ENCODE results near the gene CAST. TPM values are rescaled to one million over a fixed set of nuclear protein-coding genes. Genes with fewer than 3 reads are reported as not detected.

Gene CAST
- total RNA-seq, 4 donors from 2014 or later, result 321 to 971 (median 445) TPM

- TF ChIP-seq POLR2A (IDR thresholded peaks at IDR 0.05), result no peak
- no peak for TF ChIP-seq CTCF (IDR thresholded peaks at IDR 0.05 in 4 of 5, conservative IDR thresholded peaks at IDR 0.05 in 1 of 5)
- Histone ChIP-seq H3K27ac (no peak overlapping the region), H3K36me3 (peaks cover 5 to 97% of the 10 kb centered on the region in 2 donors), H3K4me3 (no peak overlapping the region), H3K27me3 (no peaks in the 10 kb centered on the region), H3K9me3 (no peaks in the 10 kb centered on the region), H3K4me1 (no peaks in the 10 kb centered on the region)
- DNase-seq, result no peak
- intact Hi-C loops (cut with DNase I; ENCODE audit: low total_unique reads) (no loop called here), in situ Hi-C loops (cut with MboI; ENCODE audit: low sequenced_read_pairs in 4 of 4) (no loop called here)
- no peak for ATAC-seq
Measured at GRCh38 chr5:96775050-96775449, 112.9 kb downstream of the CAST start.

- Histone ChIP-seq H3K36me3 (peaks cover 2 to 94% of the 10 kb centered on the region in 2 donors), H3K4me1 (no peaks in the 10 kb centered on the region), H3K27ac (no peak overlapping the region), H3K9me3 (no peaks in the 10 kb centered on the region), H3K27me3 (no peaks in the 10 kb centered on the region), H3K4me3 (no peak overlapping the region)
- intact Hi-C loops (cut with DNase I; ENCODE audit: low total_unique reads), result no loop called here
- DNase-seq (no peak), ATAC-seq (no peak)
- TF ChIP-seq CTCF (IDR thresholded peaks at IDR 0.05 in 4 of 5, conservative IDR thresholded peaks at IDR 0.05 in 1 of 5) (no peak), POLR2A (IDR thresholded peaks at IDR 0.05) (no peak)
- in situ Hi-C loops (cut with MboI; ENCODE audit: low sequenced_read_pairs in 4 of 4), result no loop called here
Measured at GRCh38 chr5:96775689-96776088, 113.5 kb downstream of the CAST start.

- ATAC-seq (no peak), DNase-seq (no peak)
- Histone ChIP-seq H3K27ac (no peak overlapping the region), H3K9me3 (no peaks in the 10 kb centered on the region), H3K27me3 (no peaks in the 10 kb centered on the region), H3K4me3 (no peak overlapping the region), H3K36me3 (peaks cover 2 to 88% of the 10 kb centered on the region in 2 donors), H3K4me1 (no peaks in the 10 kb centered on the region)
- intact Hi-C loops (cut with DNase I; ENCODE audit: low total_unique reads) (no loop called here), in situ Hi-C loops (cut with MboI; ENCODE audit: low sequenced_read_pairs in 4 of 4) (no loop called here)
- TF ChIP-seq POLR2A (IDR thresholded peaks at IDR 0.05), result no peak
- no peak for TF ChIP-seq CTCF (IDR thresholded peaks at IDR 0.05 in 4 of 5, conservative IDR thresholded peaks at IDR 0.05 in 1 of 5)
Measured at GRCh38 chr5:96776621-96777020, 114.4 kb downstream of the CAST start.

- DNase-seq (peak in 1 of 2 donors; percentile 28), ATAC-seq (peak; percentile 6 to 50)
Measured at GRCh38 chr5:96778409-96778808, 116.2 kb downstream of the CAST start.

More at GRCh38 chr5:96778409-96778808, 116.2 kb downstream of the CAST start:
- Histone ChIP-seq H3K4me3 (no peak overlapping the region), H3K9me3 (no peaks in the 10 kb centered on the region), H3K27ac (no peak overlapping the region), H3K36me3 (peaks cover under 1 to 86% of the 10 kb centered on the region in 2 donors), H3K4me1 (no peaks in the 10 kb centered on the region), H3K27me3 (no peaks in the 10 kb centered on the region)
- intact Hi-C loops (cut with DNase I; ENCODE audit: low total_unique reads), result no loop called here
- in situ Hi-C loops (cut with MboI; ENCODE audit: low sequenced_read_pairs in 4 of 4), result no loop called here
- TF ChIP-seq POLR2A (IDR thresholded peaks at IDR 0.05) (no peak), CTCF (IDR thresholded peaks at IDR 0.05 in 4 of 5, conservative IDR thresholded peaks at IDR 0.05 in 1 of 5) (no peak)

All from gastrocnemius medialis (tissue), 4 donors.